Skeletal muscle satellite cell (primary cell): ENCODE results near the gene MBTPS2.
"Not testable (repeated sequence)": the region's sequence is repeated elsewhere in the genome, so short reads cannot be mapped to it uniquely, and the experiment has no call there.

Experiments used
- H3K27me3 ChIP-seq: 2 replicates; pipeline ENCODE4 v1.7.0; 2013; ENCODE audit warnings: low read length; ENCODE audit not compliant: control insufficient read depth, insufficient read depth
- H3K36me3 ChIP-seq: 2 replicates; pipeline ENCODE4 v1.7.0; 2013; ENCODE audit warnings: mild to moderate bottlenecking, control low read depth, low read length; ENCODE audit not compliant: insufficient read depth
- H3K4me1 ChIP-seq: 2 replicates; pipeline ENCODE4 v1.7.0; 2013; ENCODE audit warnings: low read length; ENCODE audit not compliant: control insufficient read depth, insufficient read depth
- H3K4me2 ChIP-seq: 2 replicates; pipeline ENCODE4 v1.7.0; 2013; ENCODE audit warnings: mild to moderate bottlenecking, low read length
- H3K4me3 ChIP-seq: 2 replicates; pipeline ENCODE4 v1.7.0; 2013; ENCODE audit warnings: low read length
- H3K9ac ChIP-seq: 2 replicates; pipeline ENCODE4 v1.7.0; 2013; ENCODE audit warnings: mild to moderate bottlenecking, low read depth, low read length, moderate library complexity
- H3K9me3 ChIP-seq: replicated peaks from 2 replicates; pipeline ENCODE4 v1.7.0; 2013; ENCODE audit warnings: mild to moderate bottlenecking, control low read depth, low read length

The MBTPS2 gene

DNA sequence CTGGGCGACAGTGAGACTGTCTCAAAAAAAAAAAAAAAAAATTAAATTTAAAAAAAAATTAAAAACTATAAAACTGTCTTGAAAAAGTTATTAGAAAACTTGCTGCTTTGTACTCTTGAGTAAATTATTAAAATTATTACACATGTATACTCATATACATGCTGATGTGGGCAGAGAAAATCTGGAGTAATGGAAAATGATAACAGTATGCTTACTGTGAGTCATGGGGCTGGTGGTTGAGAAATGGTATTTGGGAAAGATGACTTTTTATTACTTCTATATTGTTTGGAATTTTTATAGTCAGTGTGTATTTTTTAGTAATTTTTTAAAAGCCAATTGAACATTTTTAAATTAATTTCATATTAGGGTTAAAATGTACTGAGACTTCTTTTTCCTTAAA, 23.8 kb downstream of the MBTPS2 start:
- Histone ChIP-seq H3K9ac (no peak overlapping the region), H3K4me3 (no peak overlapping the region), H3K9me3 (no peaks in the 10 kb centered on the region), H3K36me3 (no peaks in the 10 kb centered on the region), H3K27me3 (no peaks in the 10 kb centered on the region), H3K4me2 (no peak overlapping the region), H3K4me1 (no peaks in the 10 kb centered on the region)

DNA sequence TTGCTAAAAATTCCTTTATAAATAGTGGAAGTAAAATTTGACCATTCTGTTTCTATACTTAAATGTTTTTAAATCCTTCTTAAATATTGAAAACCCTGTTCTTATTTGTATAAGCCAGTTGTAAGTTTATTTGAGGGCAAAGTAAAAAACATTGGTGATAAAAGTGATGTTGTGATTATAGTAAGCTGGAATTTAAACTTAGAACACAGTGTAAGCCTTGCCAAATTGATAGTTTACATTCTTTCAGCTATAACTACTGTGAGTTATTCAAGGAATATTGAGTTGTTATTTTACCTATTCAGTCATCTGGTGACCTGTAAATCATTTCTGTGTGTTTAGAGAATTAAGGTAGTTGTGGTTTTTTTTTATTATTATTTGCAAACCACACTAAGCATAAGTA, 26.0 kb downstream of the MBTPS2 start:
- no peak overlapping the region for H3K4me3 ChIP-seq
- no peak overlapping the region for H3K9ac ChIP-seq
- no peaks in the 10 kb centered on the region for H3K4me1 ChIP-seq
- H3K9me3 ChIP-seq: no peaks in the 10 kb centered on the region
- H3K4me2 ChIP-seq: no peak overlapping the region
- no peaks in the 10 kb centered on the region for H3K36me3 ChIP-seq
- no peaks in the 10 kb centered on the region for H3K27me3 ChIP-seq

- H3K4me3 ChIP-seq: no peak overlapping the region
- H3K36me3 ChIP-seq: no peaks in the 10 kb centered on the region
- no peaks in the 10 kb centered on the region for H3K9me3 ChIP-seq
- no peak overlapping the region for H3K9ac ChIP-seq
- H3K4me2 ChIP-seq: no peak overlapping the region
- peaks cover 6% of the 10 kb centered on the region for H3K4me1 ChIP-seq
- no peaks in the 10 kb centered on the region for H3K27me3 ChIP-seq
Measured at GRCh38 chrX:21870494-21870893, 31.1 kb downstream of the MBTPS2 start.

DNA sequence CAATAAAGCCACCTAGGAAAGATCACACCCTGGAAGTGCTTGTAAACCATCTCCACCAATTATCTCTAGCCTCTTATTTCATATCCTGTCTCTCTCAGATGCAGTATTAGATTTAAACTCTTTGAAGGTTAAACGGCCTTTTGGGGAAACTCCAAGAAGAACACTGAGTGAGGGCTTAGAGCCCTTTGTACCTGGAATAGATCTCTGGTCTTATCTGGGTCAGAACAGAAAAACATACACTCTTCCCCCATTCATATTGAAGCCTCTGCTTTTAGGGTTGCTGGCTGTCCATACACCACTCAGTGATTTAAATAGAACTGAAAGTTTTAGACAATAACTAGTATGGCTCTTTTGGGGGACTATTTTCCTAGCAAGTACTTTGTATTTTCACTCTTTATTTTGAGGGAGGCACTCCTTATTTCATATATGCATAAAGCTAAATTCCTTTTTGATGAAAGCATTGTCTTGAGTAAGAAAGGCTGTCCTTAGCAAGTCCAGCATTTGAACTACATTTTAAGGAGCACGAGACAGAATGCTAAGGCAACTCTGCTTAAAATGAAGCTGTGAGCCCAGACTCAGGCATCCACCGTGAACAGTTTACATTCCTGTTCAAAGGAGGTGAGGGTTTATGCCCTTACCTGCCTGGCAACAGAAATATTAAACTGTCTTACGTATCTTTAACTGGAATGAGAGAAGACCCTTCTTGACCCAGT, 33.8 kb downstream of the MBTPS2 start:
- Histone ChIP-seq H3K4me3 (no peak overlapping the region), H3K9me3 (no peaks in the 10 kb centered on the region), H3K27me3 (no peaks in the 10 kb centered on the region), H3K4me1 (peaks cover 6% of the 10 kb centered on the region), H3K36me3 (no peaks in the 10 kb centered on the region), H3K9ac (no peak overlapping the region), H3K4me2 (no peak overlapping the region)

GRCh38 chrX:21874182-21874581, 34.8 kb downstream of the MBTPS2 start:
- H3K9ac ChIP-seq, H3K4me1 ChIP-seq, H3K4me3 ChIP-seq, H3K4me2 ChIP-seq, H3K9me3 ChIP-seq, H3K36me3 ChIP-seq, H3K27me3 ChIP-seq: not testable (repeated sequence)

DNA sequence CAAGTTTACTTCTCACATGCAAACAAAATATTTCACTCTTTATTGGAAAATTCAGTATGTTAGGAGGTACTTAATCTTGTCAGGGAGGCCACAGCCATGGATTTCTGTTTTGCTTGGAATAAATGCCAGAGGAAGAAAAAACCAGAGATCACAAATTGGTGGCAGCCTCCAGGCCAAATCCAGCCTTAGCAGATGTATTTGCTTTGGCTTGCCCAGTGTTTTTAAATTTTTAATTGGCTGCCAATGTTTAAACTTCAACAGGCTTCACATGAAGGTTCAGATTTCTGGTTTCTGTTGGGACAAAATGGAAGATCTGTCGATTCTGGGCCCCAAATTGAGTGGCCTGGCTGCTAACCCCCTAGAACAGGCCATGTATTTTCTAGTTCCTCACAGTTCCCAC, 35.6 kb downstream of the MBTPS2 start:
- Histone ChIP-seq H3K4me3 (no peak overlapping the region), H3K9me3 (no peaks in the 10 kb centered on the region), H3K27me3 (no peaks in the 10 kb centered on the region), H3K4me2 (no peak overlapping the region), H3K36me3 (no peaks in the 10 kb centered on the region), H3K4me1 (peaks cover 6% of the 10 kb centered on the region), H3K9ac (no peak overlapping the region)

GRCh38 chrX:21881881-21882574, 42.6 kb downstream of the MBTPS2 start:
- Histone ChIP-seq H3K4me3 (no peak overlapping the region), H3K4me1 (peaks cover 3% of the 10 kb centered on the region), H3K27me3 (no peaks in the 10 kb centered on the region), H3K36me3 (no peaks in the 10 kb centered on the region), H3K4me2 (no peak overlapping the region), H3K9me3 (no peaks in the 10 kb centered on the region), H3K9ac (no peak overlapping the region)

GRCh38 chrX:21883258-21883657, 43.8 kb downstream of the MBTPS2 start:
- Histone ChIP-seq H3K27me3 (no peaks in the 10 kb centered on the region), H3K4me3 (no peak overlapping the region), H3K4me1 (peaks cover 3% of the 10 kb centered on the region), H3K36me3 (no peaks in the 10 kb centered on the region), H3K4me2 (no peak overlapping the region), H3K9ac (no peak overlapping the region), H3K9me3 (no peaks in the 10 kb centered on the region)

DNA sequence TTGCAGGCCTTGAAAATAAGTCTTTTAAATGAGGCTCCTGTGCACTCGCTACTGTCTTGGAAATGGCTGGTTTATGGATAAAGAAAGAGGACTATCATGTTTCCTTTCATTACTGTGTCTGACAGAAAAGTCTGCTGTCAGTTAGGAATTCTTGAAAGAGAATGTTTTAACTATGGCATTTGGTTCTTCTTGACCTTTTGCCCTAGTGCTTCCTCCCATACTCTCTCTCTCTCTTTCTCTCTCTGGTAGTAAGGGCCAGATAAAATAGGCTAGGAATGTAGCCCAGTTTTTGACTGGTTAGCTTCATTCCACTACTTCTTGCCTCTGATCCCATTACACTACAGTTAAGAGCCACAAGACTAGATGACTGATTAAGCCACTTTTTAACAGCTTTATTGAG, 46.2 kb downstream of the MBTPS2 start:
- H3K36me3 ChIP-seq: no peaks in the 10 kb centered on the region
- H3K9ac ChIP-seq: no peak overlapping the region
- H3K9me3 ChIP-seq: no peaks in the 10 kb centered on the region
- no peak overlapping the region for H3K4me2 ChIP-seq
- no peaks in the 10 kb centered on the region for H3K27me3 ChIP-seq
- H3K4me3 ChIP-seq: no peak overlapping the region
- peaks cover 3% of the 10 kb centered on the region for H3K4me1 ChIP-seq

GRCh38 chrX:21905313-21905712, 65.9 kb downstream of the MBTPS2 start:
- Histone ChIP-seq H3K4me1 (no peaks in the 10 kb centered on the region), H3K4me2 (no peak overlapping the region), H3K4me3 (no peak overlapping the region), H3K36me3 (no peaks in the 10 kb centered on the region), H3K27me3 (no peaks in the 10 kb centered on the region), H3K9ac (no peak overlapping the region), H3K9me3 (no peaks in the 10 kb centered on the region)

DNA sequence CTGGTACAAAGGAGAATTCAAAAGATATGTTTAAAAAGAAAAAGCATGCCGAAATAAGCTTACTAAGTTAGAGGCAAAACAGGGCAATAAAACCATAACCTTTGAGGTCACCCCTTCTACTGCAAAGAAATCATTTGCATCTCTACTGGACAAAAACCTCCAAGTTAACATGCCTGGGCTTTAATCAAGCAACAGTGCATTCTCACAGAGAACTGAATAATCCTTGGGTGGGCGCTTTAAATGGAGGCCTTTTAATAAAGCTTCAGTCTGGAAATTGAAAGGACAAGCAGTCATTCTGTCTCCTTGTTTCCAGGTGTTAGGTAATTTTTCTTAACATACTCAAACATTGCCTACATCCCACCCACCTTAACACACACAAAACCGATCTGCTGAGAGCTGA, 66.5 kb downstream of the MBTPS2 start:
- no peak overlapping the region for H3K4me2 ChIP-seq
- no peak overlapping the region for H3K9ac ChIP-seq
- H3K4me1 ChIP-seq: no peaks in the 10 kb centered on the region
- no peak overlapping the region for H3K4me3 ChIP-seq
- H3K36me3 ChIP-seq: no peaks in the 10 kb centered on the region
- H3K27me3 ChIP-seq: no peaks in the 10 kb centered on the region
- H3K9me3 ChIP-seq: no peaks in the 10 kb centered on the region

- Histone ChIP-seq H3K4me1 (no peaks in the 10 kb centered on the region), H3K9ac (no peak overlapping the region), H3K4me2 (no peak overlapping the region), H3K9me3 (no peaks in the 10 kb centered on the region), H3K27me3 (no peaks in the 10 kb centered on the region), H3K4me3 (no peak overlapping the region), H3K36me3 (no peaks in the 10 kb centered on the region)
Measured at GRCh38 chrX:21907260-21907659, 67.8 kb downstream of the MBTPS2 start.
